HG02588 (cell line): Measurements from ENCODE around the gene ISCA2.
A peak's percentile ranks its signal among the peaks of the same experiment; 100 is the strongest.
"Not testable (repeated sequence)": the region's sequence is repeated elsewhere in the genome, so short reads cannot be mapped to it uniquely, and the experiment has no call there.

ENCODE experiments used
- ATAC-seq: cut with Tn5 transposase; IDR thresholded peaks from one replicate; pipeline ENCODE4 v1.9.1; 2021; ENCODE audit warnings: mild to moderate bottlenecking, moderate library complexity; ENCODE audit not compliant: unreplicated experiment

ISCA2 gene, protein sequence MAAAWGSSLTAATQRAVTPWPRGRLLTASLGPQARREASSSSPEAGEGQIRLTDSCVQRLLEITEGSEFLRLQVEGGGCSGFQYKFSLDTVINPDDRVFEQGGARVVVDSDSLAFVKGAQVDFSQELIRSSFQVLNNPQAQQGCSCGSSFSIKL

DNA sequence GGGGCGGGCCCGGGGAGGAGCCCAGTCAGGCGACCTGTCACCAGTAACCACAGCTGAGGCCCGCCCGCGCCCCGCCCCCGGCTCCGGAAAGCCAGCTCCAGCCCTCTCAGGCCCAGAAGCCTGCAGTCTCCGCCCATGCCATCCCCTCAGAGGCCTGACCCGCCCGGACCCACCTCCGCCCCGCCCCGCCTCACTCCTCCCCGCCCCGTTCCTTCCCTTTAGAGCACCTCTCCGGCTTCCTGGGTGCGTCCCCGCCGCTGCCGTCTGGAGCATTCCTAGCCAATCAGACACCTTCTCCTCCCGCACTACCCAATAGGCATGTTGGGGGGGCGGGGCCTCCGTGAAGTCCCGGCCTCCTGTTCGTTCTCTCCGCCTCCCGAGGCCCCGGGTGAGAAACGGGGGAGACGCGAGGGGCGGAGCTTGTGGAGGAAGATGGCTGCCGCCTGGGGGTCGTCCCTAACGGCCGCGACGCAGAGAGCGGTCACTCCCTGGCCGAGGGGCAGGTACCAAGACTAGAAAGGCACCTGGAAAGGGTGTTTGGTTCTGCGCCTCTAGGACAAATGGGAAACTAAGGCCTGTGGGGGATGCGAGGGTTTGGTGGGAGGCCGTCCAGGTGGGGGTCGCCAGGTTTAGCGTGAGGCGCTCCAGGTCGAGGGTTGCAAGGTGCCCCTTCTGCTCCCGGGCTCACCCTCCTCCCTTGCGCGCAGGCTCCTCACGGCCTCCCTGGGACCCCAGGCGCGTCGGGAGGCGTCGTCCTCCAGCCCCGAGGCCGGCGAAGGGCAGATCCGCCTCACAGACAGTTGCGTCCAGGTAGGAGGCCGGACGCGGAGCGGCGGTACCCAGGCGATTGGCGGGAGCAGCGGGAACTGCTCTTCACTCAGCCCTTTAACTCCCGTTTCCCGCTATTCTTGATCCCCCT, at the start of gene ISCA2:
Gene ISCA2, plus strand, starts transcription at position 423 of the 919 bp plus-strand sequence. Its CDS starts 10 bp downstream, at position 433.
- ATAC-seq = peak; percentile 88

DNA sequence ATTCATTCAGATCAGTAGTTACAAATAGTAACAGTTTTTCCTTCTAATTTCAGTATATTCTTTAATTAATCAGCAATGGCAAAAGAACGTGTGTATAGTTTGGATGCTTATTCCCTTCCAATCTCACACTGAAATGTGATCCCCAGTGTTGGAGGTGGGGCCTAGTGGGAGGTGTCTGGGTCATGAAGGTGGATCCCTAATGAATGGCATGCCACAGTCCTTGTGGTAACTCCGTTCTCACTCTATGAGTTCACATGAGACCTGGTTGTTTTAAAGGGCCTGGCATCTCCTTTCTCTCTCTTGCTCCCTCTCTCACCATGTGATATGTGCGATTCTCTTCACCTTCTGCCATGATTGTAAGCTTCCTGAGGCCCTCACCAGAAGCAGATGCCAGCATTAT, 48.7 kb upstream of the ISCA2 start:
- no peak for ATAC-seq

GRCh38 chr14:74454397-74454796, 39.2 kb upstream of the ISCA2 start:
- not testable (repeated sequence) for ATAC-seq

DNA sequence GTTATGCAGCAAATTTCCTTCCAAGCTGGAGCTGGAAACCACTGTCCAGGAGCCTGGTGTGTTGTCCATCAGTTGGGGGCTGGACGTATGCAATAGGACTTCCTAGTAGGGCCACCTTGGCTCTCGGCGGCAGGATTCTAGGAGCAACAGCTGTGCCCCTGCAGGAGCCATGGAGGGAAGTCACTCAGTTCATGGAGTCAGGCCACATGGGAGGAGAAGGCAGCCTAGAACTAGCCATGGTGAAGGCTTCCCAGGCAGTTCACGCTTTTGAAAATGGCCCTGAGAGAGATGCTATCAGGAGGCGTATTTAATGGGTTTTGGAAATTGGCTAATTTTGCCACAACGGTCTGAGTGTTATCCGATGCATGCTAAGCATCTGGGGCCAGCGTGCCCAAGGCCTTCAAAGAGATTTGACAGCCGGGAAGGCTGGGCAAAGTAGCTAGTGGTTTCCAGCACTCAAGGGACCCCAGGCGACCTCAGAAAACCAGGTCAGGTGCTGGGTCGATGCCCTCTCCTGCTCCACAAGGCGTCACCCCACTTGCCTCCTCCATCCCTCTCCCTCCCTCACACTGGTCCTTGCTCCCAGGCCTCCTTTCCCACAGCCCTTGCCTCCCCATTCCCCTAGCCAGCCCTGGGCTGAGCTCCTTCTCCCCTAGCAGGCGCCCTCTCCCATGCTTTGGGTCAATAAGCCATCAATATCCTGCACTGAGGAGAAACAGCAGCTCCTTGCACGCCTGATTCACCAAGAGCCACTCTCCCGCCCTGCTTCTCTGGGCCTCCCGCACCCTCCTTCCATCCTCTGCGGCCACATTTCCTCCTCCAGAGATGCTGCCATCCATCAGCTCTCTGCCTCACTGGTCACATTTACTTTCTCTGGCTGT, 36.6 kb upstream of the ISCA2 start:
- no peak for ATAC-seq

- ATAC-seq = no peak
These were observed 36.0 kb upstream of the ISCA2 start for GRCh38 chr14:74457565-74457895.

- ATAC-seq = no peak
These were observed 34.1 kb upstream of the ISCA2 start for GRCh38 chr14:74459289-74459946.

DNA sequence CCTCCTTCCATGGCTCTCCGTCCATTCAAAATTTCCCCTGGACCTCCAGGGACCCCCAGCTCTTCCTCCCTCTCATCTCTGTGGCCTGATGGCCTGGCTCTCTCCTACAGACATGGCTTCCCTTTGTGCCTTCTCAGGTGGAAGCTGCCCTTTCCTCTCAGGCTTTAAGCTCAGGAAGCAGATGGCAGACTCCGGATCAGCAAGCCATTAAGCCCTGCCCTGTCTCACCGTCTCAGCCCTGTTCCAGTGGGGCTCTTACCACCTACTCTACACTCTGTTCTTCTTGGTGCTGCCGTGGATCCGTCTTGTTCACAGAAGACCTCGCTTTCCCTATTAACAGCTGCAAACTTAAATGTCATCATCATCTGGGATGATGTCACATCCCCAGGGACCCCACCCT, 33.6 kb upstream of the ISCA2 start:
- ATAC-seq = no peak

DNA sequence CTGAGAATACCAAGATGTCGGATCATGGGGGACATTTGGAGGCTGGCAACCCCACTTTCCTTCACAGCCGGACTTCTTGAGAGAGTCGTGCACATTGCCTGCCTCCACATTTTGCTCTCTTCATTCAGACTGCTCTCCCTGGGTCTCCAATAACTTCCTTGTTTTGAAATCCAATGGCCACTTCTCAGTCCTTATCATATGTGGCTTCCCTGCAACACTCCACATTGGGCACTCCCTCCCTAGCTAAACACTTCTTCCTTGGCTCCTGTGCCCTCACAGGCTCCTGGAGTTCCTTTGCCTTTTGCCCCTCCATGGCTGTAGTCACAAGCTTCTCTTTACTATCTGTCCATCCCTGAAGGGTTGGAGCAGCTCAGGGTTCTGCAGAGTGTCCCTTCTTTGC, 30.6 kb upstream of the ISCA2 start:
- ATAC-seq = no peak

GRCh38 chr14:74463697-74464096, 29.9 kb upstream of the ISCA2 start:
- ATAC-seq = no peak

- no peak for ATAC-seq
These were observed 28.8 kb upstream of the ISCA2 start for GRCh38 chr14:74464785-74465184.

DNA sequence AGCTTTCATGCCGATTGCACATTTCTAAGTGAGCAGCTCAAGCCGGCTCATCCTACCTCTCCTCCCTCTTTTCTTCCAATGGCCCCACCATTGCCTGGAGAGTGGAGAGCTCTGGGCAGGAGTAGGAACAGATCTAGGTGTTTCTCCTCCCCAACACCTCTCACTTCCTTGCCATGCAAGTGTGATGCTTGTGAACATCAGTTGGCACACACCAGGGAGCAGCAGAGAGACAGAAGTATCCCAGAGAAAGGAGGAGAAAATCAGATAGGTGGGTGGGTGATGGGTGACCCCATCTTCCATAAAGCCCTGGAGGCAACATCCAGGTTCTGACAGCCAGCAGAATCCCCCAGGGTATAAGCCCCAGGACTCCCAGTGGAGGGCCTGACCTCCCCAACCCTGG, 28.2 kb upstream of the ISCA2 start:
- ATAC-seq = no peak

DNA sequence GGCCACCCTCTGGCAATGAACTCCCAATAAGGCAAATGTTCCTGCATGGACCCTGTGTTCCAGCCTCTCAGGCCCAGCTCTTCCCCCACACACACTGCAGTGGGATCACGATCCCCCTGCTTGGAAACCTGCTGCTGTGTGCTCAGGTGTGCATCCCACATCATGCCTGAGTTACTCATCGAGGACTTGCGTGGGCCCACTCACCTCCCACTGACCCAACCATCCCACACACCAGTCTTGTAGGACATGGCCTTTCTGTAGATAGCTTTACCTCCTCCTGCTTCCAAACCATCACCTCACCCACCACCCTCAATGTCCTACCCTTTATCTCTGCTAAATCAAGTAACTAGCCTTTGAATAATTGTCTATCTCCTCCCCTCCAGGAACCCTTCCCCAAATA, 25.1 kb upstream of the ISCA2 start:
- ATAC-seq = no peak

- ATAC-seq = no peak
These were observed 23.7 kb upstream of the ISCA2 start for GRCh38 chr14:74469548-74470518.

- no peak for ATAC-seq
These were observed 21.0 kb upstream of the ISCA2 start for GRCh38 chr14:74472601-74473000.

- no peak for ATAC-seq
These were observed 19.2 kb upstream of the ISCA2 start for GRCh38 chr14:74474376-74474775.

DNA sequence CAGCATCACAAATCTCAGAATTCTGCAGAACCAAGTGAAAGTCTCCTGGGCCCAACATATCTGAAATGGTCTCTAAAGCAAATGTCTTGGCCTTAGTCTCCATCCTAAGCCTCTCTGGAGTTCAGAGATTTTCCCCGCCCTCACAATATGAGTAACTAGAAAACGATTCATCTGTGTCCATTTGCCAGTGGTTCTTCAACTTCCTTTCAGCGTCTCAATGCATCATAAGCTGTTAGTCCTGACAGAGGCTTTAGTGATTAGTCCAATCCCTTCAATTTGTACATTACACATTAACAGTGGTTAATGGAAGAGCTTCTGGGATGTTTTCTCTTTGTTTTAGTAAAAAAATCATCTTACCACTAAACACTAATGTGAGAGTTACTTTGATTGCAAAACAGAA, 17.9 kb upstream of the ISCA2 start:
- no peak for ATAC-seq

- ATAC-seq = no peak
These were observed 17.5 kb upstream of the ISCA2 start for GRCh38 chr14:74476107-74476506.

DNA sequence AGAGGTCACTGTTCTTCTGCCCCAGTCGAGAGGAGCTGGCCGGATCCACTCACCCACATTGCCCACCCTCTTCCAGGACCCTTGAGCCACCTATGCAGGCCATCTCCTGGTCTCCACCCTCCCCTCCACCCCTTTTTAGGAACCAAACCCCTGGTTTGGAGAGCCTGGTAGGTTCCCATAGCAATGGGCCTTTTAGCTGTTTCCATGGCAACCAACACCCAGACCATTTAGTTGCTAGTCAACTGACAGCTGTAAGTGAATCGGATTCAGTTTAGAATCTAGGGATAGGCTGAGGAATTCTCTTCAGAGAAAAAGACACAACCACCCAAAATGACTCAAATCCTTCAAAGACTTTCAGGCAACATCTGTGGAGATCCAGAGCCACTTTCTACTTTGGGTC, 17.0 kb upstream of the ISCA2 start:
- no peak for ATAC-seq

DNA sequence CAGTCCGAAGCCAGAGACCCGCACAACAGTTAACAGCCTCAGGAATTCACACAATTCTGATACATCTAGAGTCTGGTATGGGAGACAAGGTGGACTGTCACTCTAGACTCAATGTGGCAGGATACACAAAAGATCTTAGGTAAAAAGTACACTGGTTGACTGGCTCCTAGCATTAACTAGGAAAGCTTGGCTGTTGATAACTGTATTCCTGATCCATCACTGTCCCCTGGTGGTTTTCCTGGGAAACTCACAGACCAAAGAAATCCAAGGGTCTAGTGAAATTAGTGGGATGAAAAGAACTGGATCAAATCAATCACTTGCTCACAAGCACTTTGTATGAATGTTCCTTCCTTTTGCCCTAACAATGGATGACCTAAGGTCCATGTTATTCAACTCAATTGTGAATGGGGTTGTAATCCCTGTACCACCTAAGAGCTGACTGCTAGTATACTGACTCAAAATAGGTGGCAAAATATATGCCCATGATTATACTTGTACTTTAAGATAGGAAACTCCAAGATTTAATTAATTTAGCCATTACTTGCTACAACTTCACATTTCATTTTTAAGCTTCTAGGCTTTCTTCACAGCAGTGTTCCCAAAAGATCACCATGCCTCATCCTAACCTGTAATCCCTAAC, 14.4 kb upstream of the ISCA2 start:
- no peak for ATAC-seq
